SK-N-MC (cell line): ENCODE measurements around the gene NFIL3.

Experiments
- EZH2 ChIP-seq: fragments of 200-600 bp; sonication (generic); IDR thresholded peaks from one replicate; pipeline ENCODE4 v1.6.1; 2017; ENCODE audit warnings: antibody characterized with exemption
- FOXP2 ChIP-seq: optimal IDR thresholded peaks from 2 replicates; pipeline ENCODE3; 2011; ENCODE audit warnings: mild to moderate bottlenecking, moderate library complexity; ENCODE audit not compliant: insufficient read depth; ENCODE audit errors: extremely low read length, control extremely low read depth
- POLR2AphosphoS5 ChIP-seq: IDR thresholded peaks from 2 replicates; pipeline ENCODE4 v1.6.1; 2012; ENCODE audit warnings: mild to moderate bottlenecking, low read depth, low read length, borderline replicate concordance

DNA sequence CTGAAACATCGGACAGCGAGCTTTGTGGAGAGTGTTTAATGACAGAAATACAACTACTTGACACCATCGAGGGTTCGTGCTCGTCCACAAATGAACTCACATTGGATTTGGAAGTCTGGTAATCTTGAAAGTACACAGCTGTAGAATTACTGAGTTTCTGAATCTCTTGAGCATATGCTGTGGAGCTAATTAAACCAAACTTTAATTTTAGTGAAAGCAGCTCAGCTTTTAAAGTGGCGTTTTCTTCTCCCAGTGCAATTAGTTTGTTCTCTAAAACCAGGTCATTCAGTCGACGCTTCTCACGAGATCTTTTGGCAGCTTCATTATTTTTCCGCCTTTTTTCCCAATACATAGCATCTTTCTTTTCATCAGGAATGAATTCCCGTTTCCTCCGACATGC is 13.5 kb downstream of the NFIL3 start:
- no peak for TF ChIP-seq POLR2AphosphoS5
- TF ChIP-seq FOXP2, result no peak
- TF ChIP-seq EZH2, result no peak
